Sciatic nerve (tissue), 2 donors: Measurements from ENCODE around the gene PAX5. TPM values are rescaled to one million over a fixed set of nuclear protein-coding genes. Genes with fewer than 3 reads are reported as not detected.

Experiments
- ATAC-seq: fragments of 200-7000 bp; cut with Tn5 transposase; one replicate; pipeline ENCODE4 v1.9.1; 2020; ENCODE audit warnings: mild to moderate bottlenecking, moderate library complexity
- DNase-seq: peaks from one replicate; pipeline ENCODE4 v3.0.0-alpha.2; 2020; ENCODE audit warnings: low spot score
- intact Hi-C: fragments of 100-400 bp; cut with DNase I; formaldehyde crosslinking; loops from one replicate; pipeline ENCODE4 v1.14.2; 2022
- microRNA-seq: library from miRNA; unstranded; fragments of <30 nt; microRNA quantifications from one replicate; pipeline ENCODE4 v1.2.0, GENCODE V29; 2020
- total RNA-seq: library from RNA; stranded (reverse); fragmentation: NEBNext Ultra II Directional; extraction: Animal tissue kit (Norgen Biotek cat#: 25700); gene quantifications from one replicate; pipeline ENCODE4 v1.2.1, GENCODE V29; 2021
- donor health status: DM: no; HTN: no; CAD: no.
- donor health status: DM: no; HTN: no; CAD: no.

Gene PAX5
- total RNA-seq, 1 donor from 2014 or later, result 1.2 TPM

DNA sequence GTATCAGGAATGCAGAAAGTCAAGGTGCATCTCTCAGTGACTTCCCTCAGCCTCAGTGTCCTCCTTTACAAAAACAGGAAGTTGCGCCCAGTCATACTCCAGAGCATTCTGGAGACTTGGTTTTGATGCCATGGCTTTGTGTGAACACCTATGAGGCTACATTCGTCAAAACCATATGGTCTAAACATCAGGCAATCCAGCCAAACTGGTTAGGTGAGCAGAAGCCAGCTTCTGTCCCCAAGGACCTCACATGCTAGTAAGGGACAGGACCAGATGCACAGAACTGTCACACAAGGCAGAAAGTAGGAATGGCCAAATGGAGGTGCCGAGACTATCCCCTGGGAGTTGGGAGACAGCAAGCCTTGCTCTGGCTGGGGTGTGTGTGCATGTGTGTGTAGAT lies 244.2 kb downstream of the PAX5 start:
- no peak for ATAC-seq
- DNase-seq, result peak; percentile 19
- intact Hi-C loops, result no loop called here

GRCh38 chr9:36788534-36788933 lies 245.5 kb downstream of the PAX5 start:
- peak; percentile 27 for DNase-seq
- intact Hi-C loops, result no loop called here
- no peak for ATAC-seq

- no peak for ATAC-seq
- DNase-seq, result peak; percentile 7
- intact Hi-C loops, result no loop called here
Measured at GRCh38 chr9:36787709-36788108, 246.4 kb downstream of the PAX5 start.

Small RNA genes lying within 50 kb of the gene (microRNA-seq; reads per million reads assigned to microRNA genes)
- not detected for gene MIR4475
- not detected for gene MIR4476
- gene MIR4540, result not detected

Other genes starting within 250 kb of the PAX5 start
- gene ZCCHC7, start 86.3 kb upstream of the PAX5 start, total RNA-seq, result 34.2 TPM